Measurements from ENCODE around the gene PREX1. TPM values are rescaled to one million over a fixed set of nuclear protein-coding genes. Genes with fewer than 3 reads are reported as not detected.

PREX1 gene
- total and polyA plus RNA-seq, 9 donors, result 3.8 to 13.6 (median 6.7) TPM

DNA sequence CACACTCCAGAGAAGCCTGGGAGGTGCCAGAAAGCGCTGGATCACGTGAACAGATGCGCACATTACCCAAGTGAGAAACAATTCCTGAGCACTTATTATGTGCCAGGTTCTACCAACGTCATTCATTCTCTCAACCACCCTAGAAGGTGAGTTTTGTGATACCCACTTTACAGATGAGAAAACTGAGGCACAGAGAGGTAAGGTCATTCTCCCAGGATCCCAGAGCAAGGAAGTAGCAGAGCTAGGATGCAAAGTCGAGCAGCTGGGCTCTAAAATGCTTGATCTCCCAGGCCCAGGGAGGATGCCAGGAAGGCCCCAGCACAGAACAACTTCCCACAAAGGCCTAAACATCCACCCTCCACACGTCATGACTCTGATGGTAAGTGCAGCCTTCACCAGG, 85.6 kb downstream of the PREX1 start:
- peaks cover 2% of the 10 kb centered on the region for H3K4me1 ChIP-seq (ENCODE audit: insufficient read depth)
- intact Hi-C loops (cut with DNase I), result no loop called here
- DNase-seq, result no peak
- H3K4me3 ChIP-seq, result no peak overlapping the region
- no peaks in the 10 kb centered on the region for H3K9me3 ChIP-seq
- no peaks in the 10 kb centered on the region for H3K27me3 ChIP-seq
- 80 to 85% (median 84%) methylated on average over 6 of the region's 6 CpGs for WGBS, 3 donors
- no peaks in the 10 kb centered on the region for H3K36me3 ChIP-seq
- TF ChIP-seq EP300 (IDR thresholded peaks at IDR 0.05) (no peak), POLR2A (IDR thresholded peaks at IDR 0.05) (no peak)
- TF ChIP-seq, protein P1, sequence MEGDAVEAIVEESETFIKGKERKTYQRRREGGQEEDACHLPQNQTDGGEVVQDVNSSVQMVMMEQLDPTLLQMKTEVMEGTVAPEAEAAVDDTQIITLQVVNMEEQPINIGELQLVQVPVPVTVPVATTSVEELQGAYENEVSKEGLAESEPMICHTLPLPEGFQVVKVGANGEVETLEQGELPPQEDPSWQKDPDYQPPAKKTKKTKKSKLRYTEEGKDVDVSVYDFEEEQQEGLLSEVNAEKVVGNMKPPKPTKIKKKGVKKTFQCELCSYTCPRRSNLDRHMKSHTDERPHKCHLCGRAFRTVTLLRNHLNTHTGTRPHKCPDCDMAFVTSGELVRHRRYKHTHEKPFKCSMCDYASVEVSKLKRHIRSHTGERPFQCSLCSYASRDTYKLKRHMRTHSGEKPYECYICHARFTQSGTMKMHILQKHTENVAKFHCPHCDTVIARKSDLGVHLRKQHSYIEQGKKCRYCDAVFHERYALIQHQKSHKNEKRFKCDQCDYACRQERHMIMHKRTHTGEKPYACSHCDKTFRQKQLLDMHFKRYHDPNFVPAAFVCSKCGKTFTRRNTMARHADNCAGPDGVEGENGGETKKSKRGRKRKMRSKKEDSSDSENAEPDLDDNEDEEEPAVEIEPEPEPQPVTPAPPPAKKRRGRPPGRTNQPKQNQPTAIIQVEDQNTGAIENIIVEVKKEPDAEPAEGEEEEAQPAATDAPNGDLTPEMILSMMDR (IDR thresholded peaks at IDR 0.05), result no peak
- H3K27ac ChIP-seq, result no peak overlapping the region

DNA sequence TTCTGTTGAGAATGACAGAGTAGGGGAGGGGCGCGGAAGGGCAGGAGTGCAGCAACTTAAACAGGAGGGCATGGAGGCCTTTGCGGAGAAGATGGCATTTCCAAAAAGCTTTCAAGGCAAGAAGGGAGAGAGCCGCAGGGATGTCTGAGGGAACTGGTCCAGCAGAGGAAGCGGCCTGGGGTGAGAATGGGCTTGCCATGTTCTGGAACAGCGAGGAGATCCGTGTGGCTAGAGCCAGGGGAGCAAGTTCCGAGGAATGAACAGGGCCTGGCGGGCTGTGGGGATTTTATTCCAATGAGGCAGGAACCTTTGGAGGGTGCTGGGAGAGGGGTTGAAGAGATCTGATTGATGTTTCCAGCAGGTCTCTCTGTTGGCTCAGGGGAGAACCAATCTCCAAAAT, 86.1 kb downstream of the PREX1 start:
- Histone ChIP-seq H3K4me3 (no peak overlapping the region), H3K36me3 (no peaks in the 10 kb centered on the region), H3K9me3 (no peaks in the 10 kb centered on the region), H3K4me1 (ENCODE audit: insufficient read depth) (no peaks in the 10 kb centered on the region), H3K27me3 (no peaks in the 10 kb centered on the region), H3K27ac (no peak overlapping the region)
- intact Hi-C loops (cut with DNase I), result no loop called here
- no peak for TF ChIP-seq POLR2A (IDR thresholded peaks at IDR 0.05)
- TF ChIP-seq, protein P1 (IDR thresholded peaks at IDR 0.05), result no peak
- no peak for TF ChIP-seq EP300 (IDR thresholded peaks at IDR 0.05)
- WGBS, 3 donors, result 91 to 94% (median 91%) methylated on average over 9 of the region's 9 CpGs
- DNase-seq, result no peak

DNA sequence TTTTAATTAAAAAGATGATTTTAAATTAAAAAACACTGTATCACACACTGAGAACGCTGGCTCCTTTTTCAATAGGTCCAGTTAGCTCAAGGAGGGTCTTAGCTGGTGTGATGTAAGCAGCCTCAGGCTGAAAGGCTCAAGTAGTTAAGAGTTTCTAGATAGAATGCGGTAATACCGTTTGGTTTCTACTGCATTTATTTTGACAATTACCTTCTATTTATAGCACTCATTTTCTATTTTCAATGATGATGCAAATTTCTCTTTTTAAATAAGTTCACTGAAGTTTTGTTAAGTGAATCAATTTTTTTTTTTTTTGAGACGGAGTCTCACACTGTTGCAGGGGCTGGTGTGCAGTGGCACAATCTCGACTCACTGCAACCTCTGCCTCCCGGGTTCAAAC, 87.1 kb downstream of the PREX1 start:
- intact Hi-C loops (cut with DNase I), result no loop called here
- no peak for TF ChIP-seq EP300 (IDR thresholded peaks at IDR 0.05)
- TF ChIP-seq, protein P1 (IDR thresholded peaks at IDR 0.05), result no peak
- no peak for TF ChIP-seq POLR2A (IDR thresholded peaks at IDR 0.05)
- Histone ChIP-seq H3K4me1 (ENCODE audit: insufficient read depth) (no peaks in the 10 kb centered on the region), H3K4me3 (no peak overlapping the region), H3K27me3 (no peaks in the 10 kb centered on the region), H3K36me3 (no peaks in the 10 kb centered on the region), H3K9me3 (no peaks in the 10 kb centered on the region), H3K27ac (no peak overlapping the region)
- DNase-seq, result no peak
- WGBS, 3 donors, result 34 to 56% (median 38%) methylated on average over 6 of the region's 6 CpGs

DNA sequence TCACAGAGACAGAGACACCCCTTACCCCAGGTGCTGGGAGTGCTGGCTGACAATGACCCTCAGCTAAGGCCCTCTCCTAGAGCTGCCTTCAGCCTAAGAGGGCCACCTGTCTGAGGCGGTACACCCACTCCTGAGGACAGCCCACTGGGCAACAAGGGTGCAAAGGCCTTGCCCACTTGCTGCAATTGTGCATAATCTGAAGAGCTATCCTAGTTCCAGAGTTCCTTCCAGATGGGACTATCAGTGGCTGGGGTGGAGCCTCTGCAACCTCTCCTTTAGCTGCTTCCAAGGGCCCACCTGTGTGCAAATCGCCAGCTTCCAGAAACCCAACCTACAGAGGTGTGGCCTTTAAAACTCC, 87.5 kb downstream of the PREX1 start:
- Histone ChIP-seq H3K4me3 (no peak overlapping the region), H3K9me3 (no peaks in the 10 kb centered on the region), H3K4me1 (ENCODE audit: insufficient read depth) (no peaks in the 10 kb centered on the region), H3K27ac (no peak overlapping the region), H3K36me3 (no peaks in the 10 kb centered on the region), H3K27me3 (no peaks in the 10 kb centered on the region)
- intact Hi-C loops (cut with DNase I), result no loop called here
- TF ChIP-seq POLR2A (IDR thresholded peaks at IDR 0.05), result no peak
- no peak for TF ChIP-seq EP300 (IDR thresholded peaks at IDR 0.05)
- TF ChIP-seq, protein P1 (IDR thresholded peaks at IDR 0.05), result no peak
- DNase-seq, result no peak
- 84 to 94% (median 92%) methylated on average over 2 of the region's 2 CpGs for WGBS, 3 donors

Measured in ovary (tissue), 9 donors.